ENCODE results near the gene KRT72.

GRCh38 chr12:52552055-52552454 lies 49.2 kb downstream of the KRT72 start:
- TF ChIP-seq JUNB (IDR thresholded peaks at IDR 0.05; ENCODE audit: unreplicated experiment) (no peak), CTCF (conservative IDR thresholded peaks at IDR 0.05; ENCODE audit: low read depth in 2 of 2) (no peak), POLR2AphosphoS5 (IDR thresholded peaks at IDR 0.05; ENCODE audit: low read depth) (no peak), REST (IDR thresholded peaks at IDR 0.05; ENCODE audit: unreplicated experiment) (no peak), EZH2phosphoT487 (IDR thresholded peaks at IDR 0.05; ENCODE audit: unreplicated experiment) (no peak), EZH2 (IDR thresholded peaks at IDR 0.05; ENCODE audit: low read depth, unreplicated experiment) (no peak), ZNF331 (CRISPR knock-in tag; IDR thresholded peaks at IDR 0.05; ENCODE audit: low read depth) (no peak), CREB1 (CRISPR knock-in tag; IDR thresholded peaks at IDR 0.05; ENCODE audit: low read depth) (no peak)

Data from GM23338 (cell line).